ENCODE data around the gene FBXO5.

GRCh38 chr6:152941746-152942145 is 41.1 kb downstream of the FBXO5 start:
- TF ChIP-seq, protein P1, sequence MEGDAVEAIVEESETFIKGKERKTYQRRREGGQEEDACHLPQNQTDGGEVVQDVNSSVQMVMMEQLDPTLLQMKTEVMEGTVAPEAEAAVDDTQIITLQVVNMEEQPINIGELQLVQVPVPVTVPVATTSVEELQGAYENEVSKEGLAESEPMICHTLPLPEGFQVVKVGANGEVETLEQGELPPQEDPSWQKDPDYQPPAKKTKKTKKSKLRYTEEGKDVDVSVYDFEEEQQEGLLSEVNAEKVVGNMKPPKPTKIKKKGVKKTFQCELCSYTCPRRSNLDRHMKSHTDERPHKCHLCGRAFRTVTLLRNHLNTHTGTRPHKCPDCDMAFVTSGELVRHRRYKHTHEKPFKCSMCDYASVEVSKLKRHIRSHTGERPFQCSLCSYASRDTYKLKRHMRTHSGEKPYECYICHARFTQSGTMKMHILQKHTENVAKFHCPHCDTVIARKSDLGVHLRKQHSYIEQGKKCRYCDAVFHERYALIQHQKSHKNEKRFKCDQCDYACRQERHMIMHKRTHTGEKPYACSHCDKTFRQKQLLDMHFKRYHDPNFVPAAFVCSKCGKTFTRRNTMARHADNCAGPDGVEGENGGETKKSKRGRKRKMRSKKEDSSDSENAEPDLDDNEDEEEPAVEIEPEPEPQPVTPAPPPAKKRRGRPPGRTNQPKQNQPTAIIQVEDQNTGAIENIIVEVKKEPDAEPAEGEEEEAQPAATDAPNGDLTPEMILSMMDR (IDR thresholded peaks at IDR 0.05) = no peak
- no peak for TF ChIP-seq POLR2A (IDR thresholded peaks at IDR 0.05)

Data from body of pancreas (tissue), 4 donors.